AML-193 (cell line): ENCODE results near the gene PPP4R4.

Experiments
- DNase-seq, 2 experiments: peaks; one replicate each; lab custom pipeline; 2025; lab: John Stamatoyannopoulos, UW

PPP4R4 gene

GRCh38 chr14:94309721-94310120 lies 135.6 kb downstream of the PPP4R4 start:
- DNase-seq = no peak

- no peak for DNase-seq
Measured at GRCh38 chr14:94310248-94310647, 136.1 kb downstream of the PPP4R4 start.

- DNase-seq = no peak
Measured at GRCh38 chr14:94312481-94313246, 138.5 kb downstream of the PPP4R4 start.

- DNase-seq = no peak
Measured at GRCh38 chr14:94313991-94314655, 140.0 kb downstream of the PPP4R4 start.

- no peak for DNase-seq
Measured at GRCh38 chr14:94314890-94315289, 140.8 kb downstream of the PPP4R4 start.

- no peak for DNase-seq
Measured at GRCh38 chr14:94316692-94317091, 142.6 kb downstream of the PPP4R4 start.

- DNase-seq = no peak
Measured at GRCh38 chr14:94317259-94317658, 143.1 kb downstream of the PPP4R4 start.

- DNase-seq = peak in 1 of 2 experiments; percentile 16
Measured at GRCh38 chr14:94320243-94320642, 146.1 kb downstream of the PPP4R4 start.

GRCh38 chr14:94321421-94322271 lies 147.5 kb downstream of the PPP4R4 start:
- DNase-seq = no peak

- DNase-seq = no peak
Measured at GRCh38 chr14:94322648-94323570, 148.8 kb downstream of the PPP4R4 start, which contains the start of gene SERPINA6. Gene SERPINA6 (minus strand): TSS chr14:94323336. CDS start chr14:94314648, 8,688 bp downstream.

- DNase-seq = no peak
Measured at GRCh38 chr14:94328196-94328595, 154.1 kb downstream of the PPP4R4 start.
